ENCODE results near the gene PDRG1.

Gene PDRG1

DNA sequence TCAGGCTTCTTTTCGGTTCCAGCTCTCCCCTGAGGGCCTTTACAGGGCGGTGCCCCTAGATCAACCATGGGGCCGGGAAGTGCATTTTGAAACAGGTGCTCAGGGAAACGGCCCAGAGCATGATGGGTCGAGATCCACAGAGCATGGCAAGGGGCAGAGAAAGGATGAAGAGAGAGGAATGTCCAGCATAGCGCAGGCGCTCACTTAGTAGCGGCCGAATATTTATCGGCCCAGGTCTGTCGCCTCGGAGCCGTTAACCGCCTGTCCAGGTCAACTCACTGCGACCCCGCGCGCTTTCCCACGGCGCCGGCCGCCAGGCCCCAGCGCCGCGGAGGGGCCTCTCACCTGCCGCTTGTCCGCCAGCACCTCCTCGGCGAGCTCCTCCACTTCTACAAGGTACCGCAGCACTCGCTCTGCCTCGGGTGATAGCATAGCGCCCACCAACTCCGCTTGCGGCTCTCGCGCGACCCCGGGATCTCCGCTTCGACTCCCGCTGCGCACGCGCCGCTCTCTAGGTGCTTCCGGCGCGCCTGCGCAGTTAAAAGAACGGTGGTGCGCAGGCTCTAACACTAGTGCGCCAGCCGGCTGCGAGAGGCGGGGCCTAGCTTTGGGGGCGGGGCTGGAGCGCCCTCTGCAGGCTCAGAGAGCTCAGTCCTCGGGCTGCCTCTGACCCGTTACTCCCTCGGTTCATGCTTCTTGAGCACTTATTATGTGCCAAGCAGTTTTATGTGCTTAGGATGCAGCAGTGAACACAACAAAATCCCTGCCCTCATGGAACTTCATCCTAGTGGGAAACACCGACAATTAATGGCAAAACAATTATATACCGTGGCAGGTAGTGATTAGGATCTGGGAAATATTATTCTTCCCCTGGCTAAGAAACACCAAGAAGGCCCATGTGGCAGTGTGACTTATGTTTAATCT is at the start of gene PDRG1:
PDRG1 (minus strand) TSS at position 517 of the 924 bp plus-strand sequence; CDS start at position 432, 85 bp downstream.
- DNase-seq (ENCODE audit: low read depth) = peak; percentile 91

- DNase-seq (ENCODE audit: low read depth) = no peak
Observed at GRCh38 chr20:31998246-31998645, 46.4 kb upstream of the PDRG1 start.

- no peak for DNase-seq (ENCODE audit: low read depth)
Observed at GRCh38 chr20:31996996-31997395, 45.1 kb upstream of the PDRG1 start.

- DNase-seq (ENCODE audit: low read depth) = no peak
Observed at GRCh38 chr20:31992086-31992485, 40.2 kb upstream of the PDRG1 start.

DNA sequence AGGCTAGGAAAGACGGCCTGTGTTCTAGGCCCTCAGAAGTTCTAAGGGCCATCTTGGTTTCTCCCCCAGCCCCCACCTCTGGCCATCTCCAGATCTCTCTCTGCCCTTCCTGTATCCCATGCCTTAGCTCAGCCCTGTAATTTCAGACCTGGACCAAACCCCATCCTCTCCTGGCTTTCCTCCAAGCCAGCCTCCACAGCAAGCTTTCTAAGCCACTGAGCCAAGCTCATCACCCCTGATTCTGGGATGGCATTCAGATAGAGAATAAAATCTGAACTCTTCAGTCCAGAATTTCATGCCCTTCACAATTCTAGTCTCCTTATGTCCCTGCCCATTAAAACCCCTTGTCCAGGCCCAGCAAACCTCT is 39.5 kb upstream of the PDRG1 start:
- DNase-seq (ENCODE audit: low read depth) = no peak

GRCh38 chr20:31990641-31991338 is 38.9 kb upstream of the PDRG1 start:
- DNase-seq (ENCODE audit: low read depth) = no peak

DNA sequence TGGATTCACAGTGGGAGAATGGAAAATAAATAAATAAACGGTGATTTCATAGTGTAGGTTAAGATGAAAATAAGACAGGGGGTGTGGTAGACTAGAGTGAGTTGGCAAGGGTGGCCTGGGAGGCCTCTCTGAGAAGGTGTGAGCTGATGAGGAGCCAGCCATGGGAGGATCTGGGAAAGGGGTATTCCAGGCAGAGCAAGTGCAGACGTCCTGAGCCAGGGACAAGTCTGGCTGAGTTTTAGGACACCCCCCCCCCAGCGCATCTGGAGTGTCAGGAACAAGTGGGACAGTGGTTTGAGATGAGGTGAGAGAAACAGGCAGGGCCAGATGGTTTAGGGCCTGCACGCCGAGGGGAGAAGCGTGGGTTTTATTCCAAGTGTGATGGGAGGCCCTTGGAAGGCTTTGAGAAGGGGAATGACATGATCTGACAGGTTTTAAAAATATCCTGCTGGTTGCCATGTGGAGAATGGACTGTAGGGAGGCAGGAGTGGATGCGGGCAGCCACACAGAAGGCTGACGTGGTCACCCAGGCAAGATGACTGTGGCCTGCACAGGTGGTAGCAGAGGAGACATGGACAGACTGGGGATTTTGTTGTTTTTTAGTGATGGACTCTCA is 37.3 kb upstream of the PDRG1 start:
- no peak for DNase-seq (ENCODE audit: low read depth)

GRCh38 chr20:31988430-31989015 is 36.7 kb upstream of the PDRG1 start:
- no peak for DNase-seq (ENCODE audit: low read depth)

DNA sequence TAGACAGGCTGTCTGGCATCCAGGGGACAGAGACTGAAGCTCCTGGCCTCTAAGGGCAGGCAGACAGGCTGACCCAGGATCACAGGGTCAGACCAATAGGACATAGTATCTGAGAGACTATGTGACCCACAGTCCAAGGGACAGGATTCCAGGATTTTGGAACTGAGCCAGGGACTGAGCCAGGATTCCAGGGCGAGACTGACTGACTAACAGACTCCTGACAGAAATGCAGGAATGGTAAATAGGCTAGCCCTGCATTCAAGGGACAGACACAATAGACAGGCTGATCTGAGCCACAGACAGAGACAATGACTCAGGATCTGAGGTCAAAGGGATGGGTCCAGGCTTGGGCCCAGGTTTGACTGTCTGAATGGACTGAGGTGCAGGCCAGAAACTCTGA is 35.9 kb upstream of the PDRG1 start:
- DNase-seq (ENCODE audit: low read depth) = no peak

DNA sequence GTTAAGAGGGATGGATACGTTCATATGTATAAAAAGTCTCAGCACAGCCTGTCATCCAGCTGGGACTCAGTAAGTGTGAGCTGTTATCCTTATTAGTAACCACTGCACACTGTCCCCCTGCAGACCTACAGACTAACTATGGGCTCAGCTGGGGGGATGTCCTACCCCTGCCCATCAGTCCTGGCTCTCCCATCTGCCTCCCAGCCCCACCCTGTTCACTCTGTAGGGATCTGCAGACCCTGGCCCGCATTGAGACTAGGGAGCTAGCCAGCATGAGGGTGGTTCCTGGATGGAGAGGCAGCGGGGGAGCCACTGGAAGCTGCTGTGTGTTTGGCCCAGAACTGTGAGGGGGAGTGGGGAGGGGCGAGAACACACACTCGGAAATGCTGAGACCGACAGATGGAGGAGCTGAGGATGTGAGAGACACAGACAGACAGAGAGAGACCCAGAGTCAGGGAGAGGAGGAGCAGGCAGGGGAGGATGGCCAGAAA is 33.2 kb upstream of the PDRG1 start:
- no peak for DNase-seq (ENCODE audit: low read depth)

GRCh38 chr20:31981784-31982183 is 29.9 kb upstream of the PDRG1 start:
- no peak for DNase-seq (ENCODE audit: low read depth)

GRCh38 chr20:31979713-31980426 is 28.0 kb upstream of the PDRG1 start:
- no peak for DNase-seq (ENCODE audit: low read depth)

DNA sequence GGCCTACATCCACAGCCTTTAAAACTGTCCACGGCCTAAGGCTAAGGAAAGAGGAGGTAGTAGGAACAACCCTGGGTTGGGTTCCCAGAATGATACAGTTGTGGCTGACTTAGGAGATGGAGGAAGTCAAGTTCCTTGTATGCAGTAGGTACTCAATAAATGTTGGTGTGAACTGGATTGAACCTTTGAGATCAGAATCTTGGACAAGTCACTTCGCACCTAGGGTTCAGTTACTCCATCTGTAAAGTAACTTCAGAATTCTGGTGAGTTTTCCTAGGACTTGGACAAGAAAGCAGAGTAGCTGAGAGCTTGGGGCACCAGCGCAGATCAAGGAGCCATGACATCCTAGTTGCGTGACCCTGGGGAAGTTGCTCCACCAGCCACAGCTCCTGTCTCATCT is 25.2 kb upstream of the PDRG1 start:
- no peak for DNase-seq (ENCODE audit: low read depth)

- DNase-seq (ENCODE audit: low read depth) = no peak
Observed at GRCh38 chr20:31975874-31976273, 24.0 kb upstream of the PDRG1 start.

GRCh38 chr20:31974951-31975487 is 23.2 kb upstream of the PDRG1 start:
- DNase-seq (ENCODE audit: low read depth) = no peak

DNA sequence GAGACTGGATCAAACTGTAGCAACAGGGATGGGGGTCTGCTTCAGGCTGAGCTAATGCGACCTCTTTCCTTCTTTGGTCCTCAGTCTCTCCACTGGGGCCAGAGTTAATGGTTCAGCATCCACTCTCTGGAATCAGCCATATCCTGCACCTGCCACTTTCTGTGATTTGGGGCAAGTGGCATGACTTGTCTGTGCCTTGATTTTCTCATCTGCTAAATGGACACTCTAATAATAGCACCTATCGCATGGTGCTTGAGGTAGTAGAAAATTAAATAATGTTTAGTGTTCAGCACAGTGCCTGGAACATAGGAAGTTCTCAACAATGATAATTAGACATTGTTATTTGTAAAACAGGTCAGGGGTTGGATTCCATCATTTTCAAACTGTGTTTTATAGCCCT is 22.4 kb upstream of the PDRG1 start:
- DNase-seq (ENCODE audit: low read depth) = no peak

DNA sequence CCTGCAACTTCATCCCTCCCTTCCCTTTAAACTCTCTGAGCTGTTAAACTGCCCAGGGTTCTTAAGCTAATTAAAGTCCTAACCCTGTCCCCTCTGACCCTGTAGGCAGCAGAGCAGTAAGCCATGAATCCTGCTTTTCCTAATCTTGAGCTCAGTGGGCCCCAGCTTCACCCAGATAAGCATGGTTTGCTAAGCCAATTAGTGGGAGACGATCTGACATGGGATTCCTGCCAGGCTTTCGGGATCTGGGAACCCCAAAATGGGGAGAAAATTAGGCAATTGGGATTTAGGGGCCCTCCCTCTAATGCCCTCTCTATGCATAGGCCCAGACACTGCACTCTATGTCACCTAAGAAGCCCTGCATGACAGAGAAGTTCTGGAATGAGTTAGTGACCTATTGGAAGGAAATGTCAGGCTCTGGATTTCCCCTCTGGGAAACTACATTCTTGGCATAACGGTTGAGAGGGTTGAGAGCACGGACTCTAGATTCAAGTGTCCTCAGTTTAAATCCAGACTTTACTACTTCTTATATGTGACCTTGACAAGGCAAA is 20.7 kb upstream of the PDRG1 start:
- no peak for DNase-seq (ENCODE audit: low read depth)

GRCh38 chr20:31969991-31970390 is 18.1 kb upstream of the PDRG1 start:
- DNase-seq (ENCODE audit: low read depth) = no peak

- peak; percentile 31 for DNase-seq (ENCODE audit: low read depth)
Observed at GRCh38 chr20:31968291-31969126, 16.7 kb upstream of the PDRG1 start.

- DNase-seq (ENCODE audit: low read depth) = no peak
Observed at GRCh38 chr20:31967830-31968249, 16.0 kb upstream of the PDRG1 start, which contains the start of gene XKR7. Gene XKR7 (plus strand): TSS chr20:31968151. CDS start chr20:31968176, 25 bp downstream.
